GM12874 (cell line): ENCODE results near the gene LRRC10B.

ENCODE experiments used
- TF ChIP-seq, protein P1 (sequence below): IDR thresholded peaks from 2 replicates; pipeline ENCODE4 v1.5.1; 2011; ENCODE audit warnings: low read depth, mild to moderate bottlenecking, control low read depth, low read length, moderate library complexity; ENCODE audit not compliant: insufficient read depth

The LRRC10B gene

DNA sequence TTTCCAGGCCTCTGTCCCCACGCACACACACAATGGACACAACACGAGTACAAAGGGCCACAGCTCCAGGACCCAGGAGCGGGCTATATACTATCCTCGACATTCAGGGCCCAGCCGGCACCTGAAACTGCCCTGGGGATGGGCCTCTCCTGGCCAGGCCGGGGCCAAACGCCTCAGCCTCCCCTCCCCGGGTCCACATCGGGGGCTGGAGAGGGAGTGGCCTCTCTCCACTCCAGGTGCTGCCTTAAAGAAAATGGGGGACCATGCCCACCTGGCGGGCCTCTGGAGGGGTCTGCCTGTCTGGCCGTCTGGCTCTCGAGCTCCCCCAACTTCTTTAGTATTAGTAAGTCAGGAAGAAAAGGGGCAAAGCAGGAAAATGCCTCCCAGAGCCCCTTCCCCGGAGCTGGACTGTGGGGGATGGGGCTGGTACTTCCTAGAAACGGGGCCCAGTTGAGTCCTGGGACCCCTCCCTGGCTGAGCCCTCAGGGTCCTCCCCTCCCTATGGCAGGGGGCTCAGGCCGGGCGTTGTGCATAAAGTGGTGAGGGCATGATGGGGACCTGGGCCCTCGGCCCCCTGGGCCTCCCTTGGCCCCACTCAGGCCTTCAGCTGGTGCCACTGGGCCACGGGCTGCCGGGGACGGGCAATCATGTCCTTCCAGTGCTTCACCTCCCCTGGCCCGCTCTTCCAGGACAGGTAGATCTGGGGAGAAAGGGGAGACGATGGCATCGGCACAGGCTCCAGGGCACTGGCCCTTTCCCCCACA is 9.7 kb downstream of the LRRC10B start:
- TF ChIP-seq, protein P1, sequence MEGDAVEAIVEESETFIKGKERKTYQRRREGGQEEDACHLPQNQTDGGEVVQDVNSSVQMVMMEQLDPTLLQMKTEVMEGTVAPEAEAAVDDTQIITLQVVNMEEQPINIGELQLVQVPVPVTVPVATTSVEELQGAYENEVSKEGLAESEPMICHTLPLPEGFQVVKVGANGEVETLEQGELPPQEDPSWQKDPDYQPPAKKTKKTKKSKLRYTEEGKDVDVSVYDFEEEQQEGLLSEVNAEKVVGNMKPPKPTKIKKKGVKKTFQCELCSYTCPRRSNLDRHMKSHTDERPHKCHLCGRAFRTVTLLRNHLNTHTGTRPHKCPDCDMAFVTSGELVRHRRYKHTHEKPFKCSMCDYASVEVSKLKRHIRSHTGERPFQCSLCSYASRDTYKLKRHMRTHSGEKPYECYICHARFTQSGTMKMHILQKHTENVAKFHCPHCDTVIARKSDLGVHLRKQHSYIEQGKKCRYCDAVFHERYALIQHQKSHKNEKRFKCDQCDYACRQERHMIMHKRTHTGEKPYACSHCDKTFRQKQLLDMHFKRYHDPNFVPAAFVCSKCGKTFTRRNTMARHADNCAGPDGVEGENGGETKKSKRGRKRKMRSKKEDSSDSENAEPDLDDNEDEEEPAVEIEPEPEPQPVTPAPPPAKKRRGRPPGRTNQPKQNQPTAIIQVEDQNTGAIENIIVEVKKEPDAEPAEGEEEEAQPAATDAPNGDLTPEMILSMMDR, result no peak

- TF ChIP-seq, protein P1, result no peak
These were observed 14.3 kb downstream of the LRRC10B start for GRCh38 chr11:61522881-61523280.

- TF ChIP-seq, protein P1, result no peak
These were observed 15.9 kb downstream of the LRRC10B start for GRCh38 chr11:61524446-61524845.

DNA sequence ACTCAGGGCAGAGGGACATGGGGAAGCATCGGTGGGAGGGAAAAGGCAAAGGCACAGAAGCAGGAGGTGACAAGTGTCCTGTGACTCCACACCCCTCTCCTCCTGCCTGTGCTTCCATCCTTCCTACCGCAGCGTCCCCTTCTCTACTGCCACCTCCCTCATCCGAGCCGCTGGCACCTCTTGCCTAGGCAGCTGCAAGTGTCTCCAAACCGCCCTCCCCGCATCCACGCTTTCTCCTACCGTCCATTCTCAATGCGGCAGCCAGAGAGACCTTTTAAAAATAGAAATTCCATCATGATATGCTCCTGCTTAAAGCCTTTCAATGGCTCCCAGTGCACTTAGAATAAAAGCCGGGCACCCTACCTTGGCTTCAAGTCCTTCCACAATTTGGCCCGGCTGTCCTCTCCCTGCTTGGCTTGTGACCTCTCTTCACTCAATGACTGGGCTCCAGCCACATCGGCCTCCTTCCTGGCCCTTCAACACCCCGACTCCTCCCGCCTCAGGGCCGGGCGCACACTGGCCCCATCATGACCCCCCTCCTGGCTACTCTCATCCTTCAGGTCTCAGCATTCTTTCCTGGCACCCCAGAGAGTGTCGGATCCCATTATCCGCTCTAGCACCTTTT is 16.5 kb downstream of the LRRC10B start:
- TF ChIP-seq, protein P1, result no peak

- TF ChIP-seq, protein P1, result no peak
These were observed 17.7 kb downstream of the LRRC10B start for GRCh38 chr11:61526229-61526628.

DNA sequence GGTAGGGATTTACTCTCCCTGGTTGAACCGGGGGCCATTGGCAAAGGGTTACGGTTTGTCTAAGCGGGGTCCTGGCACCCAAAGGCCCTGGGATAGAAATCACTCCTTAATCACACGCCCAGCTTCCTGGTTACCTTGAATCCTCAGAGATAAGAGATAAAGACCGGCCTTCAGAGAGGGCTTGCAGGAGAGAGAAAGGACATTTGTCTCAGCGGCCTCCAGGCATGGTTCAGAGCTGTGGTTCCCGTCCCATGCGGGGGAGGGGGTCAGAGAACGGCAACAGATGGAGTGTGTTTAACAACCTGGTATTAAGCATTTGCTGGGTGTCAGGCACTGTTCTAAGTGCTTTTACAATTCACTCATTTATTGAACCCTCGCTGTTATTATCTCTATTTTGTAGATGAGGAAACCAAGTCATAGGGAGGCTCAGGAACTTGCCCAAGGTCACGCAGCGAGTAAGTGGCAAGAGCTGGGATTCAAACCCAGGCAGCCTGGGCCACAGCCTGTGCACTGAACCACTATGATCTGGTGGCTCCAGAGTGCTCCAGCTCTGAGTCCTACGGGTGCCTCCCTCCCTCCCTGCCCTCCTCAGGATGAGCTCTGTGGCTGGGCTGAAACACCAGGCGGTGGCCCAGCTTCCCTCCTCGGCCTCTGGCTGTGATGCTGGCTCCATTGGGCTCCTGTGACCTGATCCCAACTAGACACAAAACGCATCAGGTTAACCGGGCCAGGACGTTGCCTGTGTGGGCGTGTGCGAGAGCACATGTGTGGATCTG is 18.6 kb downstream of the LRRC10B start:
- TF ChIP-seq, protein P1, result no peak

DNA sequence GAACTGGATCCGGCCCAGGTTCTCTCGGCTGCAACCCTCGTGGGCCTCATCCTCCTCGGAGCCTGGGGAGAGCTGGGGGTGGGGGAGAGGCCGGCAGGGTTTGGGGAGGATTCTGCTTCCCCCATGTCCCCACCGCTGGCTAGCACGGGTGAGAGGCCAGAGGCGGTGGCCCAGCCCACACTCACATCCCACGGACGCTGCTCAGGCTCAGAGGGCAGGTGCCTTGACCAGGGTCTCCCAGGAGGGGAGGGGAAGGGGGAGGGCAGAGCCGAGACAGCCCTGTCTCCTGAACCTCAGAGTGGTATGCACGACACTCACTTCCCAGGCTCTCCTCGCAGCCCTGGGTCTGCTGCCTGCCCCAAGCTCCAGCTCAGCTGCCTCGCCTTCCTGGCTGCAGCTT is 19.6 kb downstream of the LRRC10B start:
- TF ChIP-seq, protein P1, result no peak
